ENCODE measurements around the gene NNAT. TPM values are rescaled to one million over a fixed set of nuclear protein-coding genes. Genes with fewer than 3 reads are reported as not detected.

The NNAT gene
- total and polyA plus RNA-seq, 8 donors: 2.8 to 65.2 (median 9.0) TPM

DNA sequence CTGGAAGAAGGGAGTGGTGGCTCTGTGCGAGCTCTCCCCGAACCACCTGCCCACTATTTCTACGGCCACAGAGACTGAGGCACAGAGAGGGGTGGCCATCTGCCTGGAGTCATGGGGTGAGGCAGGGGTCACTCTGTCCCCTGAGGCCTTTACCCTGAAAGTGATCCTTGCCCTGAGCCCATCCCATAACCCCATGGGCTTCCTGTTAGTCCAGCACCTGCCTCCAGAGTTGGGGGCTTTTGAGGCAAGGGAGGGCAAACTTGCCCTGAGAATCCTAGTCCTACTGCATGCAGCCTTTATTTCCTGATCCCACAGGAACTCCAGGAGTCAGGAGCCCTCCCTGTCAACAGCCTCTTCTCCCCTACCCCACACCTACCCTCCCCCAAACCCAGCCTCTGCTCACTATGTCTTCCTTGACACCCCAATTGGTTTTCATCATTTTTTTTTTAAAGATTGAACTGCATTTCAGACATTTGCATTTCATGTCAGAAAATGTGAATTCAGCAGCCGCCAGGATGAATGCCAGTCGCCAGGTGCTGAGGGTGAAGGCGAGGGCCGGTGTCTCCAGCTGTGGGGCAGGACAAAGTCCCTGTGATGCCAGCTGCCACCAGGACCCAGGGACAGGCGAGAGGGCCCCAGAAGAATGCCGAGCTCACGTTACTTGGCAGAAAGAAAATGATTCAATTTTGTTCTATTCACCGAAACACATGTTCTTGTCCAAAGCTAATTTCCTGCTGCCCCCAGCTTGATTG, 47.6 kb upstream of the NNAT start:
- Histone ChIP-seq H3K9me3 (peaks cover 0 to 4% (median 0%) of the 10 kb centered on the region in 4 donors), H3K4me3 (no peak overlapping the region), H3K36me3 (no peaks in the 10 kb centered on the region), H3K27me3 (peaks cover 0 to 5% (median 0%) of the 10 kb centered on the region in 3 donors), H3K27ac (no peak overlapping the region), H3K4me1 (no peaks in the 10 kb centered on the region)
- WGBS, 5 donors: 78 to 82% (median 81%) methylated on average over 11 of the region's 11 CpGs
- DNase-seq: no peak
- intact Hi-C loops (cut with DNase I; ENCODE audit: low total_unique reads): no loop called here
- TF ChIP-seq, protein P1, sequence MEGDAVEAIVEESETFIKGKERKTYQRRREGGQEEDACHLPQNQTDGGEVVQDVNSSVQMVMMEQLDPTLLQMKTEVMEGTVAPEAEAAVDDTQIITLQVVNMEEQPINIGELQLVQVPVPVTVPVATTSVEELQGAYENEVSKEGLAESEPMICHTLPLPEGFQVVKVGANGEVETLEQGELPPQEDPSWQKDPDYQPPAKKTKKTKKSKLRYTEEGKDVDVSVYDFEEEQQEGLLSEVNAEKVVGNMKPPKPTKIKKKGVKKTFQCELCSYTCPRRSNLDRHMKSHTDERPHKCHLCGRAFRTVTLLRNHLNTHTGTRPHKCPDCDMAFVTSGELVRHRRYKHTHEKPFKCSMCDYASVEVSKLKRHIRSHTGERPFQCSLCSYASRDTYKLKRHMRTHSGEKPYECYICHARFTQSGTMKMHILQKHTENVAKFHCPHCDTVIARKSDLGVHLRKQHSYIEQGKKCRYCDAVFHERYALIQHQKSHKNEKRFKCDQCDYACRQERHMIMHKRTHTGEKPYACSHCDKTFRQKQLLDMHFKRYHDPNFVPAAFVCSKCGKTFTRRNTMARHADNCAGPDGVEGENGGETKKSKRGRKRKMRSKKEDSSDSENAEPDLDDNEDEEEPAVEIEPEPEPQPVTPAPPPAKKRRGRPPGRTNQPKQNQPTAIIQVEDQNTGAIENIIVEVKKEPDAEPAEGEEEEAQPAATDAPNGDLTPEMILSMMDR (IDR thresholded peaks at IDR 0.05): no peak
- TF ChIP-seq POLR2AphosphoS5 (IDR thresholded peaks at IDR 0.05) (no peak), EP300 (IDR thresholded peaks at IDR 0.05) (no peak), POLR2A (IDR thresholded peaks at IDR 0.05) (no peak)

DNA sequence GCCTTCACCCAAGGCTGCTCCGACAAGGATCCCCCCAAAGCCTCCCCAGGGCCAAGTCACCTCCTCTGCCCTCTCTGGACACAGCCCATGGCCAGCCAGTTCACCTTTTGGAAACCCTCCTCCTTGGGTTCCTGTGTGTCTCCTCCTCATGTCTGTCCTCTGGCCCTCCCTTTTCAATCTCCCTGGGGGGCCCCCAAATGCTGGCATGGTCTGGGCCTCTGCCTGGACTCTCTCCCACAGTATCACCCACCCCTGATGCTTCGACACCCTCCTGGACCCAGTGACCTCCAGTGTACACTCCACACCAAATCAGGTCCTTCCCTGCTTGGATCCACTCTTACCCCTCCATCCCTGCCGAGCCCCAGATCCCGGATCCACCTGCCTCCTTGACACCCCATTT, 46.7 kb upstream of the NNAT start:
- 60 to 94% (median 72%) methylated on average over 4 of the region's 4 CpGs for WGBS, 5 donors
- Histone ChIP-seq H3K36me3 (no peaks in the 10 kb centered on the region), H3K4me3 (no peak overlapping the region), H3K4me1 (no peaks in the 10 kb centered on the region), H3K9me3 (peaks cover 0 to 4% (median 0%) of the 10 kb centered on the region in 4 donors), H3K27ac (no peak overlapping the region), H3K27me3 (peaks cover 0 to 5% (median 0%) of the 10 kb centered on the region in 3 donors)
- intact Hi-C loops (cut with DNase I; ENCODE audit: low total_unique reads): no loop called here
- TF ChIP-seq, protein P1 (IDR thresholded peaks at IDR 0.05): no peak
- TF ChIP-seq EP300 (IDR thresholded peaks at IDR 0.05): no peak
- no peak for TF ChIP-seq POLR2AphosphoS5 (IDR thresholded peaks at IDR 0.05)
- no peak for TF ChIP-seq POLR2A (IDR thresholded peaks at IDR 0.05)
- no peak for DNase-seq

DNA sequence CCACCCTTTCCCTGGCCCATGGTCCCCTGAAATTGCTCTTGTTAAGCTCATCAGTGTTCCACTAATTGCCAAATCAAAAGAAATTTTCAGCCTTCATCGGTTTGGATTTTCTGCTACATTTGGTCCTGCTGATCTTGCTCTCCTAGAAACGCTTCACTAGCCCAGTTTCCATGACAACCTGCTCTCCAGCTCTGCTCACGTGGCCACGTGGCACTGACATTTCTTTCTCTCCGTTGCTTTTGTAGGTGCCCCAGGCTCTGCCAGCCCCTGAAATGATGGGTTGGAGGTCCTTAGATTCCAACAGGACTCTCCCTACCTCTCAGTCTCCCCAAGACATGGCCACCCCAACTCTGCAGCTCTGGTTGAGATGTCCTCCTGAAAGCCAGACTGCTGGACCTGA, 45.8 kb upstream of the NNAT start:
- no peak for TF ChIP-seq POLR2A (IDR thresholded peaks at IDR 0.05)
- TF ChIP-seq, protein P1 (IDR thresholded peaks at IDR 0.05): no peak
- no peak for TF ChIP-seq EP300 (IDR thresholded peaks at IDR 0.05)
- TF ChIP-seq POLR2AphosphoS5 (IDR thresholded peaks at IDR 0.05): no peak
- Histone ChIP-seq H3K27me3 (peaks cover 0 to 5% (median 0%) of the 10 kb centered on the region in 3 donors), H3K4me3 (no peak overlapping the region), H3K27ac (no peak overlapping the region), H3K4me1 (no peaks in the 10 kb centered on the region), H3K9me3 (peaks cover 0 to 4% (median 0%) of the 10 kb centered on the region in 4 donors), H3K36me3 (no peaks in the 10 kb centered on the region)
- 67 to 78% (median 74%) methylated on average over 5 of the region's 5 CpGs for WGBS, 5 donors
- intact Hi-C loops (cut with DNase I; ENCODE audit: low total_unique reads): no loop called here
- DNase-seq: peak in 1 of 2 donors; percentile 32

DNA sequence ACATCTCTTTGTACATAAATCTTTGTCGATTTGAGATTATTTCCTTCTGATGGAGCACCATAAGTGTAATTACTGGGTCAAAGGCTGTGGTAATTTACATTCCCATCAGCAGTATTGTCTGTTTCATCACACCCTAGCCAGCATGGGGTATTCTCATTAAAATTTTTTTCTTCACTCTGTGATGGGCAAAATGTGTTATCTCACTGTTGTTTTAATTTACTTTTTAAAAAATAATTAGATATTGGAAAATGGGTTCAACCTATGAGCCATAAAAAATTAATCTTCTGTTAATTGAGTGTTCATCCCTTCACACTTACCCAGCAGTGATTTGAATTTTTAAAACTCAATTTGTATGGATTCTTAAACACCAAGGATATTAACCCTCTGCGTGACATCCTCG, 44.0 kb upstream of the NNAT start:
- TF ChIP-seq, protein P1 (IDR thresholded peaks at IDR 0.05): no peak
- TF ChIP-seq POLR2AphosphoS5 (IDR thresholded peaks at IDR 0.05) (no peak), POLR2A (IDR thresholded peaks at IDR 0.05) (no peak), EP300 (IDR thresholded peaks at IDR 0.05) (no peak)
- Histone ChIP-seq H3K36me3 (no peaks in the 10 kb centered on the region), H3K27me3 (peaks cover 0 to 5% (median 0%) of the 10 kb centered on the region in 3 donors), H3K27ac (no peak overlapping the region), H3K4me3 (no peak overlapping the region), H3K4me1 (no peaks in the 10 kb centered on the region), H3K9me3 (peaks cover 0 to 4% (median 0%) of the 10 kb centered on the region in 4 donors)
- WGBS, 5 donors: 49 to 72% (median 57%) methylated on average over 3 of the region's 3 CpGs
- no peak for DNase-seq
- intact Hi-C loops (cut with DNase I; ENCODE audit: low total_unique reads): no loop called here

Measured in stomach (tissue), 9 donors.